Upper lobe of left lung (tissue), 4 donors: ENCODE results near the gene HMX1.

Experiments
- POLR2A ChIP-seq, 4 donors: fragments of 450-650 bp; IDR thresholded peaks; one replicate each; pipeline ENCODE4 v1.5.1; 2016 to 2017; ENCODE audit warnings: antibody characterized with exemption in 4 of 4, mild to moderate bottlenecking in 2 of 4
- POLR2AphosphoS5 ChIP-seq, 2 donors: sonication (generic); formaldehyde crosslinking; IDR thresholded peaks; one replicate each; pipeline ENCODE4 v1.5.1; 2017; ENCODE audit warnings: antibody characterized with exemption in 2 of 2
- TF ChIP-seq, protein P1 (sequence below), 6 experiments: fragments of 450-650 bp in 4 of 6; fragments of 200-600 bp in 2 of 6; sonication (generic) in 2 of 6; IDR thresholded peaks; one replicate each; pipeline ENCODE4 v1.5.1; 2016 to 2019; ENCODE audit warnings: antibody characterized with exemption in 6 of 6

DNA sequence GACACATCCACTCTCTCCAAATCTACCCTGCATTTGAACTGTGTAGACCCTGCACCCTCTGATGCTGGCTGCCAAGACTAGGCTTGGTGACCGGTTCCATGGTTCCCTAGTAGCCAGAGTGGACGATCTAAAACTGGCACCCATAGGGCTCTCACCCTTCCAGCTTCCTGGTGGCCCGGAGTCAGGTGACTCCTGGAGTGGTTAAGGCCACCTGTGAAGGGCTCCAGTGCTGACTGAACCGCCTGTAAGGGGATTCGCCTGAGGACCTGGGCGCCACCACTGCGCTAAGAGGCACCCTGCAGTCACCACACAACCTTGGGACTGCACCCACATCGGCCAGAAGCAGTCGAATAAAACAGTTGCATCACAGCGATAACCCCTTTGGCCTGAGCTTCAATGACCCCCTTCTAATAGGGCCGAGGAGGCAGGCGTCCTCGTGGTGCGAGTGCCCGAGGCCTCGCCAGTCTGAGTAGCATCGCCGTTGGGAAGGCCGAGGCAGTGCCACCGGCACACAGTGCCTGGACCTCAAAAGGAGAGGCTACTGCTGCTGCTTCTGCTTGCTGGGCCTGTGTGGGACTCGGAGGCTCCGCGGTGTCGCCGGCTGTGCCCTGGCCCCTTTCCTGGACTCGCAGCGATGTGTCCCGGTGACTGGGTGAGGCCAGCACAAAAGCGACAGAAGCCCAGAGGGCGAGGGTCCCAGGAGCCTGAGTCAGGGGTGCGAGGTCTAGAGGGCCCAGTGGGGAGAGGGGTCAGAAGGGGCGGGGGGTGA, 6.5 kb downstream of the HMX1 start:
- no peak for TF ChIP-seq POLR2A (IDR thresholded peaks at IDR 0.05)
- TF ChIP-seq POLR2AphosphoS5 (IDR thresholded peaks at IDR 0.05), result no peak
- TF ChIP-seq, protein P1, sequence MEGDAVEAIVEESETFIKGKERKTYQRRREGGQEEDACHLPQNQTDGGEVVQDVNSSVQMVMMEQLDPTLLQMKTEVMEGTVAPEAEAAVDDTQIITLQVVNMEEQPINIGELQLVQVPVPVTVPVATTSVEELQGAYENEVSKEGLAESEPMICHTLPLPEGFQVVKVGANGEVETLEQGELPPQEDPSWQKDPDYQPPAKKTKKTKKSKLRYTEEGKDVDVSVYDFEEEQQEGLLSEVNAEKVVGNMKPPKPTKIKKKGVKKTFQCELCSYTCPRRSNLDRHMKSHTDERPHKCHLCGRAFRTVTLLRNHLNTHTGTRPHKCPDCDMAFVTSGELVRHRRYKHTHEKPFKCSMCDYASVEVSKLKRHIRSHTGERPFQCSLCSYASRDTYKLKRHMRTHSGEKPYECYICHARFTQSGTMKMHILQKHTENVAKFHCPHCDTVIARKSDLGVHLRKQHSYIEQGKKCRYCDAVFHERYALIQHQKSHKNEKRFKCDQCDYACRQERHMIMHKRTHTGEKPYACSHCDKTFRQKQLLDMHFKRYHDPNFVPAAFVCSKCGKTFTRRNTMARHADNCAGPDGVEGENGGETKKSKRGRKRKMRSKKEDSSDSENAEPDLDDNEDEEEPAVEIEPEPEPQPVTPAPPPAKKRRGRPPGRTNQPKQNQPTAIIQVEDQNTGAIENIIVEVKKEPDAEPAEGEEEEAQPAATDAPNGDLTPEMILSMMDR (IDR thresholded peaks at IDR 0.05), result no peak
